ENCODE results near the gene VASN.

- peak in 1 of 3 experiments; percentile 7 for TF ChIP-seq CTCF (IDR thresholded peaks at IDR 0.05)
- no peak for TF ChIP-seq EP300 (IDR thresholded peaks at IDR 0.05)
Observed at GRCh38 chr16:4425378-4426020, 53.9 kb downstream of the VASN start, which contains the start of gene DNAJA3.
